DMS 273 (cell line): ENCODE results near the gene U2AF1L4.
"Not testable (repeated sequence)": the region's sequence is repeated elsewhere in the genome, so short reads cannot be mapped to it uniquely, and the experiment has no call there.

ENCODE experiments used
- DNase-seq: peaks from one replicate; lab custom pipeline; 2025; ENCODE audit not compliant: unreplicated experiment; lab: John Stamatoyannopoulos, UW

U2AF1L4 gene

DNA sequence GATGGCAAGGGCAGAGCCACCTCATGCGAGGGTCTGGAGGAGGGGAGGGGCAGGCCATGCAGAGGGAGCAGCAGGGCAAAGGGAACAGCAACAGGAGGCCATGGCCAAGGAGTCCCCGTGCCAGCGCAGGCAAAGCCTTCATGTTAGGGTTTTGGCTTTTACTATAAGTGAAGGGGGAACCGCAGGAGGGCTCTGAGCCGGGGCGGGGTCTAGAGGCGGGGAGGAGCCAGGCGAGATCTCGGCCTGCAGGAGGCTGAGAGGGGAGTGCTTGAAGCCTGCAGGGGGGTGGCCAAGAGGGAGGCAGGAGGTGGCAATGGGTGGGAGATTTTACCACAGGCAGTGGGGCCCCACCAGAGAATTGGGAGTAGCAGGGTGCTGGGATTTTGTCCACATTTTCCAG is 36.4 kb upstream of the U2AF1L4 start:
- no peak for DNase-seq

DNA sequence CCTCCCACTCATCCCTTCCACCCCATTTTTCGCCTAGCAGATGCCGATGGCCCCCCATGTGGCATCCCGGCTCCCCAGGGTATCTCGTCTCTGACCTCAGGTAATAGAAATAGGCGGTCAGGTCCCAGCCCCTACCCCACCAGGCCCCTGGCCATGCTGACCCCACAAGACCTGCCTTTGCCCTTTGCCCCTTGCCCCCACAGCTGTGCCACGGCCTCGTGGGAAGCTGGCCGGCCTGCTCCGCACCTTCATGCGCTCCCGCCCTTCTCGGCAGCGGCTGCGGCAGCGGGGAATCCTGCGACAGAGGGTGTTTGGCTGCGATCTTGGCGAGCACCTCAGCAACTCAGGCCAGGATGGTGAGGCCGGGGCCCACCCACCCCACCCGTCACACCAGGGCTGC is 35.5 kb upstream of the U2AF1L4 start:
- no peak for DNase-seq

DNA sequence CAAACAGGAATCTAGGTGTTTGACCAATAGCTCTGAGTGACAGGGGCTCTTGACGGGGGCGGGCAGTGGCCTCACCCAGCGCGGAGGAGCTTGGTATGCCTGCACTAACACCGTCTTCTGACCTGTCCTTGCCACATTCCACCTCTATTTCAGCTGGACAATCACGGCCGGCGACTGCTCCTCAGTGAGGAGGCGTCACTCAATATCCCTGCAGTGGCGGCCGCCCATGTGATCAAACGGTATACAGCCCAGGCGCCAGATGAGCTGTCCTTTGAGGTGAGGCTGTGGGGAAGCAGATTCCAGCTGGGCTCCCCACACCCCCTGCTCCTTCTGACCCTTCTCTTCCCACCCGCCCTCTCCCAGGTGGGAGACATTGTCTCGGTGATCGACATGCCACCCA is 34.8 kb upstream of the U2AF1L4 start:
- no peak for DNase-seq

DNA sequence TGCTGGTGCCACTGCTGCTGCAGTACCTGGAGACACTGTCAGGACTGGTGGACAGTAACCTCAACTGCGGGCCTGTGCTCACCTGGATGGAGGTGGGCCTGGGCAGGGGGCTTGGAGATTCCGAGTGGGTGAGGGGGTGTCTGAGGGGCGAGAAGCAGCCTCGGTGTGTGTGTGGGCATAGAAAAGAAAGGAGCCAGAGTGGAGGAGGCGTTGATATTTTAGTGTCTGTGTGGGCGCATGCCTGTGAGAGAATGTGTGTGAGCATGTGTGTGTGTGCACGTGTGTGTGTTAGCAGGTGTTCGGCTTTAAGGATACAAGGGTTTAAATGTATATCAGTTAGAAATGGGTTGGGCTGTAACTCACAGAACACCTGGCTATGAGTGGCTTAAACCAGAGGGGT is 33.8 kb upstream of the U2AF1L4 start:
- no peak for DNase-seq

DNA sequence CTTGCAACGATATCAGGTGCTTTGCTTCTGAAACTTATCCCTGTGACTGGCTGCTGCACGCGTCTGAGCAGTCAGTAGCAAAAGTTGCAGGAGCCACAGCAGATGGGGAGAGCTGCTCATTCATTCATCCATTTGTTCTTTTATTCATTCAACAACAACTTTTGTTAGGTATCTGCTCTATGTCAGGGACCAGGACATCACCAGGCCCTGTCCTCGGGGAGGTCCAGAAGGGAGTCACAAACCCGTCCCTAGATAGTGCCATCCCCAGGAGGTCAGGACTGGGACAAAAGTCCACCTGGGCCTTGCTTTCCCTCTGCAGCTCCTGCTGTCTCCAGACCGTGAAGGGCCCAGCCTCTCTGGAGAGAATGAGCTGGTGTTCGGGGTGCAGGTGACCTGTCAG is 32.7 kb upstream of the U2AF1L4 start:
- DNase-seq: no peak

DNA sequence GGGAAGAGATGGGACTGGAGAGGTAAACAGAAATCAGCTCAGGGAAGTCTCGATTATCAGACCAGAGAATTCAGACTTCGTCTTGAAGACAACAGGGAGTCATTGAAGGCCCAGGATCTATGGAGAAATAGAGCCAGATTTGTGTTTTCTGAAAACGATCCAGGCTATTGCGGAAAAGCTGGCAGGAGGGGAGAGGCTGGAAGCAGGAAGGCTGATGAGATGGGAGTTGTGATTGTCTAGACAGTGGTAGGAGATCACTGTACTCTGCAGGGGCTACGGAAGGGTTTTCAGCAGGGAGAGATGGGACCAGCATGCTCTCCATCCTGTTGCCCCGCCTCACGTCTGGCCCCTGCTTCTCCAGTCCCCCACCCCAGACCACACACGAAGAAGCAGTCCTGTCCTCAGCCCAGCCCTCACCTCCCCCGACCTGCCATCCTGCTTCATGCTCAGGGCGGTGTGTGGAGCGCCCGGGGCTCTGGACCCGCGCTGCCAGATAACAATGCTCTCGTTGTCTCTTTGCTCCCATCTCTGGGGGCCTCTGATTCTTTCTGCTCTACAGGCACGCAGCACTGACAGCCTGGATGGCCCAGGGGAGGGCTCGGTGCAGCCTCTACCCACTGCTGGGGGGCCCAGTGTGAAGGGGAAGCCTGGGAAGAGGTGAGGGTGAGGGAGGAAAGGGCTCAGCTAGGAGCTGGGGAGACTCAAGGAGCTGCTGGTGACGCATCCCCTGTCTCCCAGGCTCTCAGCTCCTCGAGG is 32.0 kb upstream of the U2AF1L4 start:
- DNase-seq: no peak

DNA sequence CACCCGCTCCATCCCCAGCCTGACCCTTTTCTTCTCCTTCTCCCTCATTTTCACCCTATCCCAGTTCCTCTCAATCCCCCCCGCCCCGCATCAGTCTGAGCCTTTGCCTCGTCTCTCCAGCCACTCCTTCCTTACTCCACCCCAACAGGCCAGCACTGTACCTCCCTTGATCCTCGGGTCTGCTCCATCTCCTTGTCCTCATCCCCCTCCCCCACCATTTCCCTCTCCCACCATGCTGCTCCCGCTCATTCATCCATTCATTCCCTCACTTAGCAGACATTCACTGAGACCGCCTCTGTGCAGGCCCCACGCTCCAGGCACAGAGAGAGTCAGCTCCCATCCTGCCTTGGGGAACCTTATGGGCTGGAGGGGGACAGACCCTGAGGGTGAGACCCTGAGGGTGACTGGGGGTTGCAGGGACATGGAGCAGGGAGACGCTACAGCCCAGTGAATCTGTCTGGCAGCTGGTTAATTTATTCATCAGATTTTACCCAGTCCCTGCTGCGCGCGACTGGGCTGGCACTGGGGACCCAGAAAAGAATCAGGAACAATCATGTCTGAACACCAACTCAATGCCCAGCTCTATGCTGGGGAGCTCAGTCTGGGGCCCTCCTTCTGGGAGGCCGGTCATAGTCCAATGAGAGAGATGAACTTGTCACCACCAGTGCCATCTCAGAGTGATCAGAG is 31.0 kb upstream of the U2AF1L4 start:
- no peak for DNase-seq

DNA sequence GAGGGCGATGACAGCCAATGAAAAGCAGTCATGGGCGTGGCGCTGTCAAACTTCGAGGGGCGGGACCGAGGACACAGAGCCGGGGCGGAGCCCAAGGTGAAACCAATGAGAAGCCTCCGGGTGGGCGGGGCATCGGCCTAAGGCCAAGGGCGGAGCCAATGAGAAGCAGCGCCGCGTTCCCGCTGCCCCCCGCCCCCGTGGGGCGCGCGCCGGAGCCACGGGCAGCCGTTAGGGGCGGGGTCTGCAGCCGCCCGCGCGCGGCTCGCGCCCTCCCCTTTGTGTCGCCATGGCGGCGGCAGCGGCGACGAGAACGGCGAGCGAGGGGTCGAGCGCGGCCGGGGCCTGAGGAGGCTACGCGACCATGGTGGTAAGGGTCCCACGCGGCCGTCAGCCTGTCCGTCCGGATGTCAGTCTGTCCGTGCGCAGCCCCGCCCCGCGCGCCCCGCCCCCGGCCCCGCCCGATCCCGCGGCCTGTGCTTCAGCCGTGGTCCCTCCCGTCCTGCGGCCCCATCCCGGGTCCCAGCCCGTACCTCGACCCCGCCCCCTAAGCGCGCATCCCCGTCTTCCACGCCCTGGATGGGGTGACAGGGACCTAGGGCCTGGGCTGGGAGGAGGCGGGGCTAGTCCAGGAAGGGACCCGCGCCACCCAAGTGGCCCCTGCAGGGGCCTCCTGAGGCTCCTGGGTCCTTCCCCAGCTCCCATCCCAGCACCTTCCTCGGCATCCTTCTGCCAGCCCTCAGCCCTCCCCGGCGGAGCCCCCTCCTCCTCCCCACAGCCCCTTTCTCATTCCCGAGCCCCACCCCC is 30.3 kb upstream of the U2AF1L4 start, which contains the start of gene ARHGAP33:
Gene ARHGAP33, plus strand, starts transcription at position 267 of the 804 bp plus-strand sequence. Its CDS starts 95 bp downstream, at position 362.
- peak; percentile 100 for DNase-seq

DNA sequence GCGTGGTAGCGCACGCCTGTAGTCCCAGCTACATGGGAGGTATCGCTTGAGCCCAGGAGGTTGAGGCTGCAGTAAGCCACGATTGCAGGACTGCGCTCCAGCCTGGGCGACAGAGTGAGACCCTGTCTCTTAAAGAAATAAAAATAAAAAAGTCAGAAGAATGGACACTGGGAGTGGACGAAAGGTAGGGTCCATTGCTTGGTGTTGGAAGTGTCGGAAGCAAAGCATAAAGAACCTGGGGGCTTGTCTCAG is 29.8 kb upstream of the U2AF1L4 start:
- DNase-seq: no peak

DNA sequence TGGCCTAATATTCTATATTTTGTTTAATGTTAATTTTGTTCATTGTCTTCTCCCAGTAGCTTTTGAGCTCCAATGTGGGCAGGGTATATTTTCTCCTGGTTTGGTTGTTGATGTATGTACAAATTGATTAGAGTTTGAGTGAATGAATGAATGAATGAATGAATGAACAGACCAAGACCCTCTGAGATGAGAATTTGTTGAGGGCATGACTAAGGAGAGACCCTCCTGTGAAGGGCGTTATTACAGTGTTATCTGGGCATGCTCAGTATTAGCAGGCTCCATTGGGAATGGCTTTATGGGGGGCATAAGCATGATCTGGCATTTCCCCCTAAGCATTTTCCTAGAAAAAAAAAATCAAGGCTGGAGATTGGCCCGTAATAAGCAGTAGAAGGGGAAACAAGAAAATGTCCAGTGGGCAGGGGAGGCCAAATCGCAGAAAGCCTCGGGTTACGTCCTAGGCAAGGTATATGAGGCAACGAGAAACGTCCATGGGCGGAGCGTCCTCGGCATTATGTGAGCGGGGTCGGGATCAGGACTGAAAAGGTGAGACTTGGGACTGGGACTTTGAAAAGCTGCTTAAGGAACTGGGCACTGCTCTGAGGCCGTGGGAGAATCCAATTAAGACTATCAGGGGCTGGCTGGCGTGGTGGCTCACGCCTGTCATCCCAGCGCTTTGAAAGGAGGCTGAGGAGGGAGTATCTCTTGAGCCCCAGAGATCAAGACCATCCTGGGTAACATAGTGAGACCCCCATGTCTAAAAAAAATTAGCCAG is 29.2 kb upstream of the U2AF1L4 start:
- no peak for DNase-seq

DNA sequence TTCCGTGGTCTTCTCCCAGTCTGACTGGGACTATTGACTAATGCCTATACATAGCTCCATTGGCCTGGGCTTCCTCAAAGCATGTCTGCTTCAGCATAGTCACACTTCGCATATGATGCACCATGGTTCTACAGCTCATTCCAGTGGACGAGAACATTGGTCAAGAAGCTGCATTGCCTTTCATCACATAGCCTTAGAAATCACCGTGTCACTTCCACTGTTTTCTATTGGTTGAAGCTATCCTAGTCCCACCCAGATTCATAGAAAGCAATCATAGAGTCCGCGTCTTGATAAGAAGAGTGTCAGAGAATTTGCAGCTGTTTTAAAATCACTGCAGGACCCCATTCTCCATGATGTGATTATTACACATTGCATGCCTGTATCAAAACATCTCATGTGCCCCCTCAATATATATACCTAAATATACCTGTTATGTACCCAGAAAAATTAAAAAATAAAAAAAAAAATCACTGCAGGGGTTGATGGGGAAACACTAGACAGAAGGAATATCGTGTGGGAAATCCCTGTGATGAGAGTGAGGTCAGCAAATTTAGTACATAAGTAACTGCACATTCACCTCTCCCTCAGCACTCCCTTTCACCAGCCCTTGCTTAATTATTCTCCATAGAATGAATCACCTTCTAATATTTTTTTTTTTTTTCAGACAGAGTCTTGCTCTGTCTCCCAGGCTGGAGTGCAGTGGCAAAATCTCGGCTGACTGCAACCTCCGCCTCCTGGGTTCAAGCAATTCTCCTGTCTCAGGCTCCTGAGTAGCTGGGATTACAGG is 28.0 kb upstream of the U2AF1L4 start:
- peak; percentile 18 for DNase-seq

DNA sequence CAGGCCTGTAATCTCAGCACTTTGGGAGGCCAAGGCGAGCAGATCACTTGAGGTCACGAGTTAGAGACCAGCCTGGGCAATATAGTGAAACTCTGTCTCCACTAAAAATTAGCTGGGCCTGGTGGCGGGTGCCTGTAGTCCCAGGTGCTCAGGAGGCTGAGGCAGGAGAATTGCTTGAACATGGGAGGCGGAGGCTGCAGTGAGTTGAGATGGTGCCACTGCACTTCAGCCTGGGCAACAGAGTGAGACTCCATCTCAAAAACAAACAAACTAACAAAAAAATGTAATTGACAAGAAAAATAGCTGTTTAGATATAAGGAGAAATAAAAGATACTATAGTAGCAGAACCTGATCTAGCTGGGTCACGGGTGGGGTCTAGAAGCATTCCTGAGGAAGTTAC is 27.1 kb upstream of the U2AF1L4 start:
- DNase-seq: not testable (repeated sequence)

DNA sequence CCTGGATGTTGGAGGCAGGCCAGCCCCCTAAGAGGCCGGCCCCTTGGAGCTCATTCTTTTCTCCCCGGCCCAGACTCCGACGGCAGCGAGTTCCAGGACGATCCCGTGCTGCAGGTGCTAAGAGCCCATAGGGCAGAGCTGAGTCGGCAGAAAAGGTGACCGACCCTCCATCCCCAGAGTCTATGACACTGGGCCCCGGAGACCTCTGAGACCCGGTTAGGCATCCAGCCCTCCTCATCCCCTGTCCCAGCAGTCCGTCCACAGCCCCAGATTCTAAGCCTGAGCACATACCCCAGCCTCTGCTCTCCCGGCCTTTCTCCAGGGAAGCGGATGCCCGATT is 22.8 kb upstream of the U2AF1L4 start:
- no peak for DNase-seq

DNA sequence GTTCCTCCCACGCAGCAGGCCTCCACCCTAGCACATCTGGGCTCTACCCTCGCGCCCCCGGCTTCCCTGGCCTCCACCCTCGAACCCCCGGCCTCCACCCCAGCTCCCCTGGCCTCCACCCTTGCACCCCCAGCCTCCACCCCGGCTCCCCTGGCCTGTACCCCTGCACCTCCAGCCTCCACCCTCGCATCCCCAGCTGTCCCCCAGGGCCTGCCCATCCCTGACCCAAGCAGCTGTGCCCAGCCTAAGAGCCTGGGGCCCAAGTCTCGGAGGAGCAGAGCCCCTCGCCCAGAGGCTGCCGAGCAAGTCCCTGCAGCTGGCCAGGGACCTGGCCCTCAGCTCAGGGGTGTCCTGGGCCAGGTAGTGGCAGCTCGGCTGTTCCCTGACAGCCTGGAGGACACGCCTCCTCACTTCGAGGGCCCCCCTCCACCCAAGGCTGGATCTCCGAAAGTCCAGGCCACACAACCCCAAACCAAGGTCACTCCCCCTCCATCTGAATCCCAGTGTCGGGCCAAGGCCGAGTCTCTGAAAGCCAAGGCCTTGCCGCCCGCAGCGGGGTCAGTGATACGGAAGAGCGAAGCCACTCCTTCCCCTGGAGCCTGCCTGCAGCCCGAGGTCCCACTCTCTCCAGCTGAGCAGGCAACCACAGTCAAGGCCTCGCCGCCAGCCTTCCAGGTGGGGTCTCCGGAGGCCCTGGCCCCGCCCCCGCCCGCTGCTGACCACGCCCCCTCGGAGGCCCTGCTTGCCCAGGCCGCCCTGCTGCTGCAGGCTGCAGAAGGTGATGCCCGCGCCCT is 22.3 kb upstream of the U2AF1L4 start:
- DNase-seq: no peak

DNA sequence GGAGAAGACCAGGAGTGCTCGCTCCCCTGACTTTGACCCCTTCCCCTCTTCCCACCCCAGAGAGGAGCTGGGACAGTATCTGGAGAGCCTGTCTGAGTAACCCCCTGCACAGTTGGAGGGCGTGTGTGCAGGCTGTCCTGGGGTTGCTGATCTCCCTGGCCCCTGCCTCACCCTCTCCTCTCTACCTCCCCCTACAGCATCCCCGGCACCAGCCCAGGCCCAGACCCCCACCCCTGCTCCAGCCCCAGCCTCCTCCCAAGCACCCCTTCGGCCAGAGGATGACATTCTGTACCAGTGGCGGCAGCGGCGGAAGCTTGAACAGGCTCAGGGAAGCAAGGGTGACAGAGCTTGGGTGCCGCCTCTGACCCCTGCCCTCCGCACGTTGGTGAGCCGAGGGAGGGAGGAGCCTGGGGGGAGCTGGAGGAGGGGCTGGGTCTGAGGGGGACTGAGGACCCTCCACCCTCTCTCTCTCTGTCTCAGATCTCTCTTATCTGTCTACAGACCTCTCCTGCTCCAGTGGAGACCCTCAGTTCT is 21.4 kb upstream of the U2AF1L4 start:
- no peak for DNase-seq

DNA sequence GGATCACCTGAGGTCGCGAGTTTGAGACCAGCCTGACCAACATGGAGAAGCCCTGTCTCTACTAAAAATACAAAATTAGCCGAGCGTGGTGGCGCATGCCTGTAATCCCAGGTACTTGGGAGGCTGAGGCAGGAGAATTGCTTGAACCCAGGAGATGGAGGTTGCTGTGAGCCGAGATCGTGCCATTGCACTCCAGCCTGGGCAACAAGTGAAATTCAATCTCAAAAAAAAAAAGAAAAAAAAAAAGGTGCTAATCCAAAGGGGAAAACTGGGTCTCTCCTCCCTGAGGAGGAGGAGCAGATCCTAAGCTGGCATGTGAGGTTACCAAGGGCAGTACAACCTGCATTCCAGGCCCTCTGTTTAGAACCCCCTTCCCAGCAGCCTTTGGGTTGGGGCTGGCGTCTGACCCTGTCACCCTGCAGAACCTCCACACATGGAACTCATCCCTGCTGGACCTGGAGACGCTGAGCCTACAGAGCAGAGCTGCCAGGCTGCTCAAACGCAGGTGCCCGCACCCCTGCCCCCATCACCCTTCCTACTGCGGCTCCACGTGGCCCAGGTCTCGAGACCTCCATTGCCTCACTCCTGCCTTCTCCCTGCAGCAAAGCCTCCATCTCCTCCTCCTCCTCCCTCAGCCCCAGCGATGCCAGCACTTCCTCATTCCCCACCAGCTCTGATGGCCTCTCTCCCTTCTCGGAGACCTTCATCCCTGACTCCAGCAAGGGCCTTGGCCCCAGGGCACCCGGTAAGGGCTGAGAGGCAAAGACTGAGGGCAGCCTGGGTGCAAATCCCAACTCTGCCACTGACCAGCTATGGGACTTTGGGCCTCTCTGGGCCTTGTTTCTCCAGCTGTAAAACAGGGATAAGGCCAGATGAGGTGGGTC is 19.5 kb upstream of the U2AF1L4 start:
- DNase-seq: no peak

DNA sequence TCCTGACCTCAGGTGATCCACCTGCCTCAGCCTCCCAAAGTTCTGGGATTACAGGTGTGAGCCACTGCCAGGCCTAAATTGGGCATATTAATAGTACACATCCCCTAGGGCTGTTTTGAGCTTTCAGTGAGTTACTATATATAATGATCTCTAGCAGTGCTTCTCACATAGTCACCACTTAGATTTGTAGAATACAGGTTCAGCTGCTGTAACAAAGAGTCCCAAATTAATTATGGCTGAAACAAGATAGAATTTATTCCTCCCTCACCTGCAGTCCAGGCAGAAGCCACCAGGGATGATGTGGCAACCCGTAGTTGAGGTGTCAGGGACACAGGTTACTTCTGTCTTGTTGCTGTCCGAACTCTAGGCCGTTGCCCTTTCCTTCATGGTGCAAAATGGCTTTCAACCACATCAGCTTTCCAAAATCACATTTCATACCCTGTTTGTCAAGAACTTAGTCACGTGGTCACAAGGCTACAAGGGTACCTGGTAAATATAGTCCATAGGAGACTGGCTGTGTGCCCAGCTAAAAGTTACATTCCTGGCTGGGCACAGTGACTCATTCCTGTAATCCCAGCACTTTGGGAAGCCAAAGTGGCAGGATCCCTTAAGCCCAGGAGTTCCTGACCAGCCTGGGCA is 15.6 kb upstream of the U2AF1L4 start:
- DNase-seq: no peak

DNA sequence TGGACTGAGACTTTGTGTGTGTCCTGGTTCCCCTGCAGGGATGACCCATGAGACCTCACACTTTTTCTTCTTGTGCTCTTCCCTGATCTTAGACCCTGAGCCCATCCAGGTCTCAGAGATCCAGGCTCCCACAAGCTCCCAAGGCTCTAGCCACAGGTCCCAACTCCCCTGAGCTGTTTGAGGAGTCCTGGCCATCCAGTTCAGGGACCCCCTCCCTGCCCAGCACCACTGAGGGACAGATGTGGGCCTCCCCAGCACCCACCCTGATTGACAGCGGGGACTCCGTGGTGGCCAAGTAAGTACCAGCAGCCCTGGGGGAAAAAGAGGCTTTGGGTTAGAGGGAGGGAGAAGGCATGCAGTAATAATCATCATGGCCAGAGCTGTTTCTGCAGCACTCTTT is 14.5 kb upstream of the U2AF1L4 start:
- no peak for DNase-seq
